ENCODE results near the gene TMEM222.
"Not testable (repeated sequence)": the region's sequence is repeated elsewhere in the genome, so short reads cannot be mapped to it uniquely, and the experiment has no call there.

TMEM222 gene

DNA sequence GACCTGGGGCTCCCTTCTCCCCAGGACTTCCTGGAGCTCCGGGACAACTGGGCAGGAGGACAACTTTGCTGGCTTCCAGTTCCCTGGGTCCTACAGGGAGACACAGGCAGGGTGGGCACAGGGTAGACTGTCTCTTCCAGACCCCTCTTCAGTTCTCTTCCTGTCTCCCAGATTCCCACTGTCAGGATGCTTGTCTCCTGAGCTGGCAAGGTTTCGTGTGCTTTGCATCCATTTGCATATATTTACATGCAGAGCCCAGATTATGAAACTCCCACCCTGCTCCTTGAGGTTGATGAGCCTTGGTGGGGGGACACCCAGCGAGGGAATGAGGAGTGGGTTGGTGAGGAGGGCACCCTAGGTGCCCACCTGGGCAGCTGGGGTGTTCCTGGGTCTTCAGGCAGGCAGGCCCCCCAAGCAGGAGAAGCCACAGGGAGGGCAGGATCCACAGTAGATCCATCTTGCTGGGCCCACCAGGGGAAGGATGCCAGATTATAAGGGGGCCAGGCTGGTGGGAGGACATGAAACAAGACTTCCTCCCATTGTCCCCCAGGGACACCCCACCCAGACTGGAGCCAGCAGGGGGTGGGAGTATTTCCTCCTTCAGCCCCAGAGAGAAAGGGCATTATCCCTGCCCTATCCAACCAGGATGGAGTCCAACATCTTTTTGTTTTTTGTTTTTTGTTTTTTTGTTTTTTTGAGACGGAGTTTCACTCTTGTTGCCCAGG lies 52.6 kb downstream of the TMEM222 start, which contains the start of gene FCN3:
Gene FCN3 (minus strand): TSS at position 463 of the 725 bp plus-strand sequence. CDS start 6 bp downstream, at position 457.
- H2AFZ ChIP-seq (ENCODE audit: low read depth, low read length): no peak within 1 kb of the TSS
- H3K4me3 ChIP-seq (ENCODE audit: low read length): no peak within 1 kb of the TSS
- H3K36me3 ChIP-seq (ENCODE audit: insufficient read depth, low read length): no peaks in the 10 kb centered on the region
- H3K4me1 ChIP-seq (ENCODE audit: insufficient read depth, low read length): no peaks in the 10 kb centered on the region
- no peaks in the 10 kb centered on the region for H3K9me3 ChIP-seq (ENCODE audit: low read length)
- peaks cover 2% of the 10 kb centered on the region for H3K27me3 ChIP-seq (ENCODE audit: insufficient read depth, low read length)

DNA sequence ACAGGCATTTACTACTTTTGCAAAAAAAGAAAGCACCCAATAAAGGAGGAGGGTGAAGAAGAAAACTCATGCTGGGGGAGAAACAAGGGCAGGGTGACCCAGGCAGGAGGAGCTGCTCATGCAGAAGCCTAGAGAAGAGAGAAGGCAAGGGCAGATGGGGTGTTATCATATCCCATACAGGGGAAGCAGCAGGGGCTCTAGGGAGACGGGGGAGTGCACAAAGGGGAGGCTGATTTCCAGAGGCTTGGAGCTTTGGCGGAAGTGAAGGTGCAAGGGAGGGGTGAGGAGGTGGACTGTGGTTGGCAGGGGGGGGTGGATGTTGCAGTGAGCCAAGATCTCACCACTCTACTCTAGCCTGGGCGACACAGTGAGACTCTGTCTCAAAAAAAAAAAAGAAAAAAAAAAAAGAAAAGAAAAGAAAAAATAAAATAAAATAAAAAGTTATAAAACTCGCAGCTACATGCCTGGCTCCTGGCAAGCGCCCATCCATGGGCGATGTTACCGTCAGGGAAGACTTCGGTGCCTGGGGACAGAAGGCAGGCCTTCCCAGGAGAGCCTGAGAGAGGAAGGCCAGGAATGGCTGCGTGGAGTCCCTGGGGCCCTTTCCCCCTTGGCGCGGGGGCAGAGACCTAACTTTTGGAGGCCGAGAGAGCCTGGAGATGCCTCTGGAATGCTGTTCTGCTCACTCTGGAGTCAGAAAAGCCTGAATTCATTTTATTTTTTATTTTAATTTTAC lies 56.0 kb downstream of the TMEM222 start:
- no peaks in the 10 kb centered on the region for H3K9me3 ChIP-seq (ENCODE audit: low read length)
- H2AFZ ChIP-seq (ENCODE audit: low read depth, low read length): no peak overlapping the region
- no peaks in the 10 kb centered on the region for H3K4me1 ChIP-seq (ENCODE audit: insufficient read depth, low read length)
- H3K27me3 ChIP-seq (ENCODE audit: insufficient read depth, low read length): peaks cover 26% of the 10 kb centered on the region
- H3K36me3 ChIP-seq (ENCODE audit: insufficient read depth, low read length): no peaks in the 10 kb centered on the region
- H3K4me3 ChIP-seq (ENCODE audit: low read length): no peak overlapping the region

GRCh38 chr1:27379564-27380122 lies 57.7 kb downstream of the TMEM222 start:
- Histone ChIP-seq H2AFZ (ENCODE audit: low read depth, low read length) (no peak overlapping the region), H3K4me1 (ENCODE audit: insufficient read depth, low read length) (no peaks in the 10 kb centered on the region), H3K9me3 (ENCODE audit: low read length) (no peaks in the 10 kb centered on the region), H3K36me3 (ENCODE audit: insufficient read depth, low read length) (no peaks in the 10 kb centered on the region), H3K4me3 (ENCODE audit: low read length) (no peak overlapping the region), H3K27me3 (ENCODE audit: insufficient read depth, low read length) (peaks cover 34% of the 10 kb centered on the region)

- Histone ChIP-seq H3K4me3 (ENCODE audit: low read length) (no peak overlapping the region), H3K27me3 (ENCODE audit: insufficient read depth, low read length) (peaks cover 34% of the 10 kb centered on the region), H3K4me1 (ENCODE audit: insufficient read depth, low read length) (no peaks in the 10 kb centered on the region), H3K9me3 (ENCODE audit: low read length) (no peaks in the 10 kb centered on the region), H3K36me3 (ENCODE audit: insufficient read depth, low read length) (no peaks in the 10 kb centered on the region), H2AFZ (ENCODE audit: low read depth, low read length) (no peak overlapping the region)
These were observed 58.3 kb downstream of the TMEM222 start for GRCh38 chr1:27380224-27380623.

- no peaks in the 10 kb centered on the region for H3K4me1 ChIP-seq (ENCODE audit: insufficient read depth, low read length)
- H3K27me3 ChIP-seq (ENCODE audit: insufficient read depth, low read length): peaks cover 34% of the 10 kb centered on the region
- no peak overlapping the region for H3K4me3 ChIP-seq (ENCODE audit: low read length)
- H2AFZ ChIP-seq (ENCODE audit: low read depth, low read length): no peak overlapping the region
- H3K9me3 ChIP-seq (ENCODE audit: low read length): no peaks in the 10 kb centered on the region
- H3K36me3 ChIP-seq (ENCODE audit: insufficient read depth, low read length): no peaks in the 10 kb centered on the region
These were observed 59.1 kb downstream of the TMEM222 start for GRCh38 chr1:27380766-27381733.

DNA sequence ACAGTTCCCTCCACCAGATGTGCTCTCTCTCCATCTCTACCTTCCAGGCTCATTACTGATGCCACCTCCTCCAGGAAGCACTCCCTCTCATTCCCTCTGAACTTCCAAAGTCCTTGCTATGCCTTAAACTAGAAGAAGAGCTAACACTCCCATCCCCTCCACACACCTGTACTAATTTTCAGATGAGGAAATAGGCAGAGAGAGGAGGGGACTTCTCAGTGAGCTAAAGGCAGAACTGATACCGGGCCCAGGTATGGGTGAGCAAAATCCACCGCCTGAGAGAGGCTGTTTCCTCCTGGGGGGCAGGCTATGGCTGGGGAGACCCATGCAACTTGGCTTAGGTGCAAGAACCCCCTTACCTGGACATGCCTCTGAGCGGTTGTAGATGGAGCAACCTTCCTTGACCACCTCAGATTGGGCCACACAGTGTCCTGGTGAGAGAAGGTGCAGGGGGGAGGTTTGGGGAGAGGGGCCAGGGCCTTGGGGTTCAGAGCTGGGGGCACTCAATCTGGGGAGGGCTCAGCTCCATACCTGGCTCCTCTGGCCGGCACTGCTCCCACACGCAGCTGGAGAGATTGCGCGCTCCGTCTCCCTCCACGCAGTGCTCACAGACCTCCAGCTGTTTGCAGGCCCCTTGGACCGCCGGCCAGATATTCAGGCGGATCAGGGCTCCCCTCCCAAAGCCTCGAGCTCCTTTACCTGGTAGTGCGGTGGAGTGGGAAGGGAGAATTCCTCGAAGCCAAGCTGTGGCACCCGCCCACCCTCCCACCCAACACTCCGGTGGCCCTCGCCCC lies 60.2 kb downstream of the TMEM222 start:
- no peaks in the 10 kb centered on the region for H3K9me3 ChIP-seq (ENCODE audit: low read length)
- H3K27me3 ChIP-seq (ENCODE audit: insufficient read depth, low read length): peaks cover 34% of the 10 kb centered on the region

GRCh38 chr1:27383039-27383605 lies 61.2 kb downstream of the TMEM222 start, which contains the start of gene CD164L2:
Gene CD164L2 (minus strand): TSS chr1:27383333. CDS start chr1:27383239, 94 bp downstream.
- H3K27me3 ChIP-seq (ENCODE audit: insufficient read depth, low read length): peaks cover 34% of the 10 kb centered on the region
- H2AFZ ChIP-seq (ENCODE audit: low read depth, low read length): no peak within 1 kb of the TSS
- H3K4me3 ChIP-seq (ENCODE audit: low read length): no peak within 1 kb of the TSS
- no peaks in the 10 kb centered on the region for H3K9me3 ChIP-seq (ENCODE audit: low read length)
- H3K4me1 ChIP-seq (ENCODE audit: insufficient read depth, low read length): no peaks in the 10 kb centered on the region
- H3K36me3 ChIP-seq (ENCODE audit: insufficient read depth, low read length): no peaks in the 10 kb centered on the region

More for the DNA sequence above, 60.2 kb downstream of the TMEM222 start:
- Histone ChIP-seq H3K4me3 (ENCODE audit: low read length) (no peak overlapping the region), H3K4me1 (ENCODE audit: insufficient read depth, low read length) (no peaks in the 10 kb centered on the region), H3K36me3 (ENCODE audit: insufficient read depth, low read length) (no peaks in the 10 kb centered on the region), H2AFZ (ENCODE audit: low read depth, low read length) (no peak overlapping the region)

DNA sequence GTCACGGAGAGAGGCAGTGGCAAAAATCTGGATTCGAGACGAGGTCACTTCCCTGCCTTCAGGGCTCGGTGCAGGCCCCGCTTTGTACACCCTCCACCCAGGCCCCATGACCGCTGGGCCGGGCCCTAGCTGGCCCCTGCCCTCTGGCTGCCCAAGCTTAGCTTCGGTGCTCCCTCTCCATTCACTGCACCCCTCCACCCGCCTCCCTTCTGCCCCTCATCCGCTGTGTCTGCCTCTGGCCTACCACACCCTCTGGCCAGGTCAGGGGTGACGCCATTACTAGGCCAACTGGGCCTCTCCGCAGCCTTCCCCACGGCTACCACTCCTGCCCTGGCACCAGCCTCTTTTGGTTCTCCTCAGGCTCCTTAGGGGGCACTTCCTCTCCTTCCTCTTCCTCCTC lies 61.7 kb downstream of the TMEM222 start:
- no peaks in the 10 kb centered on the region for H3K36me3 ChIP-seq (ENCODE audit: insufficient read depth, low read length)
- no peaks in the 10 kb centered on the region for H3K9me3 ChIP-seq (ENCODE audit: low read length)
- peaks cover 34% of the 10 kb centered on the region for H3K27me3 ChIP-seq (ENCODE audit: insufficient read depth, low read length)
- H3K4me1 ChIP-seq (ENCODE audit: insufficient read depth, low read length): no peaks in the 10 kb centered on the region
- no peak overlapping the region for H2AFZ ChIP-seq (ENCODE audit: low read depth, low read length)
- H3K4me3 ChIP-seq (ENCODE audit: low read length): no peak overlapping the region

DNA sequence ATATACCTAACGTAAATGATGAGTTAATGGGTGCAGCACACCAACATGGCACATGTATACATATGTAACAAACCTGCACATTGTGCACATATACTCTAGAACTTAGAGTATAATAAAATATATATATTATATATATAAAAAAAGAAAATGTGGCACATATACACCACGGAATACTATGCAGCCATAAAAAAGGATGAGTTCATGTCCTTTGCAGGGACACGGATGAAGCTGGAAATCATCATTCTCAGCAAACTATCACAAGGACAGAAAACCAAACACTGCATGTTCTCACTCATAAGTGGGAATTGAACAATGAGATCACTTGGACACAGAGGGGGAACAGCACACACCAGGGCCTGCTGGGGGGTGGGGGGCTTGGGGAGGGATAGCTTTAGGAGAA lies 62.8 kb downstream of the TMEM222 start:
- not testable (repeated sequence) for H2AFZ ChIP-seq (ENCODE audit: low read depth, low read length); H3K4me1 ChIP-seq (ENCODE audit: insufficient read depth, low read length); H3K4me3 ChIP-seq (ENCODE audit: low read length); H3K36me3 ChIP-seq (ENCODE audit: insufficient read depth, low read length); H3K9me3 ChIP-seq (ENCODE audit: low read length)
- peaks cover 31% of the 10 kb centered on the region for H3K27me3 ChIP-seq (ENCODE audit: insufficient read depth, low read length)

Measured in neuron (in vitro differentiated cells).